ENCODE measurements around the gene RHBDL3.

DNA sequence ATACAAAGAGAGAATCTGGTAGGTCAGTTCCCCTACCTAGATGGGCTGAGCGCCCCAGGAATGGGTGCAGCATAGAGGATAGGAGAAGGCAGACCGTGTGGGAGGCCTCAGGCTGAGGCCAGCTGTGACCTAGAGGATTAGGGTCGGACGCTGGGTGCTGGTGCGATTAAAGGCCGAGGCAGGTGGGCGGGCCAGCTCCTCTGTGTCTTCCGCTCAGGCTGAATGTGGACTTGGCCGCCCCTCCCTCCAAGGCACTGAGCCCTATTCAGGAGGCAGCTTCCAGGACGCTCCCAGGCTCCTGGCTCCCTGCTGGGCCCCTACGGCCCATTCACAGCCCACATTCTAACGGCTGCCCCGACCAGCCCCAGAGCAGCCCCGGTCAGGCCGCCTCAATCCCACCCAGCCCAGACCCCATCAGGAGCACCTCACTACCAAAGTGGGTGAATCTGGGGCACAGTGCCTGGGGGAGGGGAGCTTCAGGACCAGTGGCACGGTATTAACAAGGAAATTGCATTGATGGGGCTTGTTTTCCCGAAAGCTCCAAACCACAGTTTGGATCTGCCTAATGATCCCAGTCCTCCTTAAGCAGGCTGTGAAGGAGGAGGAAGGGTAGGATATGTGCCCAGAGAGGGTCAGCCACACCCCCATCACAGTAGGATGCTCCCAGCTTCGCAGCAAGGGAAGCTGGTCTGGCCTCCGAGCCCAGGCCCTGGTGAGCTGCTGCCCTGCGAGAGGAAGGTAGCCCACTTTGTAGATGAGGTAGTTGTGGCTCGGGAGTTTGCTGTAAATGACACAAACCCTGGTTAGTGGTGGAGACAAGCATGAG, 14.5 kb downstream of the RHBDL3 start:
- TF ChIP-seq CTCF (IDR thresholded peaks at IDR 0.05 in 4 of 5, conservative IDR thresholded peaks at IDR 0.05 in 1 of 5) (no peak), POLR2A (IDR thresholded peaks at IDR 0.05) (no peak)
